Lower lobe of right lung (tissue), 2 donors: ENCODE results near the gene BMPR2. TPM values are rescaled to one million over a fixed set of nuclear protein-coding genes. Genes with fewer than 3 reads are reported as not detected.
A peak's percentile ranks its signal among the peaks of the same experiment; 100 is the strongest.

ENCODE experiments used
- ATAC-seq, 2 donors: fragments of 200-7000 bp; cut with Tn5 transposase; one replicate each; pipeline ENCODE4 v1.9.1; 2020 to 2022; ENCODE audit warnings: mild to moderate bottlenecking in 2 of 2, moderate library complexity in 2 of 2
- DNase-seq: peaks from one replicate; pipeline ENCODE4 v3.0.0-alpha.2; 2020
- H3K27ac ChIP-seq: fragments of 200-600 bp; one replicate; pipeline ENCODE4 v1.8.0; 2022
- H3K27me3 ChIP-seq: fragments of 200-600 bp; one replicate; pipeline ENCODE4 v1.8.0; 2022; ENCODE audit warnings: low read depth
- H3K36me3 ChIP-seq: fragments of 200-600 bp; one replicate; pipeline ENCODE4 v1.8.0; 2022; ENCODE audit warnings: mild to moderate bottlenecking
- H3K4me1 ChIP-seq: fragments of 200-600 bp; one replicate; pipeline ENCODE4 v1.8.0; 2022
- H3K4me3 ChIP-seq: fragments of 200-600 bp; one replicate; pipeline ENCODE4 v1.8.0; 2022; ENCODE audit warnings: mild to moderate bottlenecking
- H3K9me3 ChIP-seq: fragments of 200-600 bp; one replicate; pipeline ENCODE4 v1.8.0; 2022
- intact Hi-C: fragments of 100-400 bp; cut with DNase I; formaldehyde crosslinking; loops from one replicate; pipeline ENCODE4 v1.11.0; 2022
- total RNA-seq: library from RNA; stranded (reverse); fragmentation: NEBNext Ultra II Directional; extraction: Animal tissue kit (Norgen Biotek cat#: 25700); gene quantifications from one replicate; pipeline ENCODE4 v1.2.1, GENCODE V29; 2021
- TF ChIP-seq, protein P1 (sequence below): fragments of 200-600 bp; IDR thresholded peaks from one replicate; pipeline ENCODE4 v1.8.0; 2022; ENCODE audit warnings: antibody characterized with exemption, mild to moderate bottlenecking
- donor health status: DM: no; HTN: yes; CAD: no; lungs with severe emphysema.

BMPR2 gene
- total RNA-seq, 1 donor from 2014 or later: 137 TPM

DNA sequence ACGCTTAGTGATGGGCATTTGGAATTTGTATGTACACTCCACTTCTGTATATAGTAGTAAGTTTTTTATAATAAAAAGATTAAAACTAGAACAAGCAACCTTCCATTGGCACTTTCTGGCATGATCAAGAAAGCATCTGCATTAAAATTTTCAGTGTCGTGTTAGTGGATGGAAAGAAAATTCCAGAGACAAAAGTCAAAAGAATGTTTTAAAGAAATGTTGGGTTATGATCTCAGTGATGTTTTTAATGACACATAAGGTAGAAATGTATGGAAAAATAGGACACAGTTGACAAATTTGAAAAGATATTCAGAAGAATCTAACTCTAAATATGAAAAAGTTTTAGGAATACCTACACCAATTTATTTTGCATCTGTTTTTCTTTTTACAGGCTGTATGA is 132.6 kb downstream of the BMPR2 start:
- DNase-seq (no peak), ATAC-seq (no peak)
- no peaks in the 10 kb centered on the region for H3K4me1 ChIP-seq
- H3K9me3 ChIP-seq: no peaks in the 10 kb centered on the region
- H3K27ac ChIP-seq: no peak overlapping the region
- TF ChIP-seq, protein P1, sequence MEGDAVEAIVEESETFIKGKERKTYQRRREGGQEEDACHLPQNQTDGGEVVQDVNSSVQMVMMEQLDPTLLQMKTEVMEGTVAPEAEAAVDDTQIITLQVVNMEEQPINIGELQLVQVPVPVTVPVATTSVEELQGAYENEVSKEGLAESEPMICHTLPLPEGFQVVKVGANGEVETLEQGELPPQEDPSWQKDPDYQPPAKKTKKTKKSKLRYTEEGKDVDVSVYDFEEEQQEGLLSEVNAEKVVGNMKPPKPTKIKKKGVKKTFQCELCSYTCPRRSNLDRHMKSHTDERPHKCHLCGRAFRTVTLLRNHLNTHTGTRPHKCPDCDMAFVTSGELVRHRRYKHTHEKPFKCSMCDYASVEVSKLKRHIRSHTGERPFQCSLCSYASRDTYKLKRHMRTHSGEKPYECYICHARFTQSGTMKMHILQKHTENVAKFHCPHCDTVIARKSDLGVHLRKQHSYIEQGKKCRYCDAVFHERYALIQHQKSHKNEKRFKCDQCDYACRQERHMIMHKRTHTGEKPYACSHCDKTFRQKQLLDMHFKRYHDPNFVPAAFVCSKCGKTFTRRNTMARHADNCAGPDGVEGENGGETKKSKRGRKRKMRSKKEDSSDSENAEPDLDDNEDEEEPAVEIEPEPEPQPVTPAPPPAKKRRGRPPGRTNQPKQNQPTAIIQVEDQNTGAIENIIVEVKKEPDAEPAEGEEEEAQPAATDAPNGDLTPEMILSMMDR: no peak
- intact Hi-C loops: no loop called here
- no peak overlapping the region for H3K4me3 ChIP-seq
- H3K27me3 ChIP-seq: no peaks in the 10 kb centered on the region
- H3K36me3 ChIP-seq: peaks cover under 1% of the 10 kb centered on the region

GRCh38 chr2:202510911-202511310 is 134.8 kb downstream of the BMPR2 start:
- ATAC-seq: peak in 1 of 2 donors; percentile 35

GRCh38 chr2:202512176-202512575 is 136.0 kb downstream of the BMPR2 start:
- Histone ChIP-seq H3K36me3 (peaks cover 26% of the 10 kb centered on the region), H3K27ac (no peak overlapping the region), H3K27me3 (no peaks in the 10 kb centered on the region), H3K4me3 (no peak overlapping the region), H3K4me1 (no peaks in the 10 kb centered on the region), H3K9me3 (no peaks in the 10 kb centered on the region)
- no peak for DNase-seq
- intact Hi-C loops: no loop called here
- ATAC-seq: peak in 1 of 2 donors; percentile 23
- TF ChIP-seq, protein P1: no peak

More at GRCh38 chr2:202510911-202511310, 134.8 kb downstream of the BMPR2 start:
- H3K27me3 ChIP-seq: no peaks in the 10 kb centered on the region
- H3K4me1 ChIP-seq: no peaks in the 10 kb centered on the region
- no peaks in the 10 kb centered on the region for H3K9me3 ChIP-seq
- H3K36me3 ChIP-seq: peaks cover 15% of the 10 kb centered on the region
- no peak for DNase-seq
- intact Hi-C loops: no loop called here
- H3K27ac ChIP-seq: no peak overlapping the region
- H3K4me3 ChIP-seq: no peak overlapping the region
- TF ChIP-seq, protein P1: no peak

DNA sequence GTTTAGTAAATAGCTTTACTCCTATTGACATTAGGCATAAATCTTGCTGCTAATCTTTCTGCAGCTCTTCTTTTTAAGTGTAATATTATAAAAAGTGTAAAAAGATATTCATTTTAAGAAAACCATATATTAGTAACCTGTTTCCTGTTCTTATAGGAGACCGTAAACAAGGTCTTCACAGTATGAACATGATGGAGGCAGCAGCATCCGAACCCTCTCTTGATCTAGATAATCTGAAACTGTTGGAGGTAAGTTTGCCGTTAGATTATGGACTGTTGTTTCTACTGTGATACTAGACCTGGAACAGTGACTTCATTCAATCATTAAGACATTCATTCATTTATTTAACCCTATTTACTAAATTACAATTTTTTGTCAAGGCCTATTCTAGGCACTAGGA is 138.6 kb downstream of the BMPR2 start:
- peaks cover 38% of the 10 kb centered on the region for H3K36me3 ChIP-seq
- DNase-seq (no peak), ATAC-seq (no peak)
- intact Hi-C loops: no loop called here
- H3K9me3 ChIP-seq: no peaks in the 10 kb centered on the region
- no peak overlapping the region for H3K27ac ChIP-seq
- H3K4me1 ChIP-seq: no peaks in the 10 kb centered on the region
- no peaks in the 10 kb centered on the region for H3K27me3 ChIP-seq
- TF ChIP-seq, protein P1: no peak
- no peak overlapping the region for H3K4me3 ChIP-seq

DNA sequence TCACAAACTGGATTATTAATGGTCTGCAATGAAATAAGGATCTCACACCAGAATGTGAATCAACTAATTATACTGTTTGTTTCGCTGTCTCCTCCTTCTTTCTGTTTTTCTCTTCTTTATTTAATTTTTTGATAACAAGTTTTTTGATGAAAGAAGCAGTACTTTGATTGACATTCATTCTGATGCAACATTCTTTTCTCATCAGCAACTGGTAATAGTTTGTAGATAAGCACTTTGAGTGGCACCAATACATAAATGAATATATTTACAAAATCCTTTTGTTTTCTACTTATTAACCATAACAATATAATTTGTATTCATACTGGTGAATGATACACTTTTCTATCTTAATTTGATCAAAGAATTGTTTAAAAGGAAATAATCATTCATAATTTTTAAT is 143.3 kb downstream of the BMPR2 start:
- Histone ChIP-seq H3K4me1 (no peaks in the 10 kb centered on the region), H3K36me3 (peaks cover 77% of the 10 kb centered on the region), H3K27ac (no peak overlapping the region), H3K4me3 (no peak overlapping the region), H3K27me3 (no peaks in the 10 kb centered on the region), H3K9me3 (no peaks in the 10 kb centered on the region)
- DNase-seq: no peak
- TF ChIP-seq, protein P1: no peak
- intact Hi-C loops: no loop called here
- no peak for ATAC-seq

GRCh38 chr2:202521470-202521869 is 145.3 kb downstream of the BMPR2 start:
- no peaks in the 10 kb centered on the region for H3K27me3 ChIP-seq
- peaks cover 71% of the 10 kb centered on the region for H3K36me3 ChIP-seq
- H3K4me1 ChIP-seq: no peaks in the 10 kb centered on the region
- no peak overlapping the region for H3K27ac ChIP-seq
- H3K4me3 ChIP-seq: no peak overlapping the region
- H3K9me3 ChIP-seq: no peaks in the 10 kb centered on the region
- intact Hi-C loops: no loop called here
- peak in 1 of 2 donors; percentile 21 for ATAC-seq
- TF ChIP-seq, protein P1: no peak
- no peak for DNase-seq
